ENCODE data around the gene RNF31. TPM values are rescaled to one million over a fixed set of nuclear protein-coding genes. Genes with fewer than 3 reads are reported as not detected.
A peak's percentile ranks its signal among the peaks of the same experiment; 100 is the strongest.

Gene RNF31
- total and polyA plus RNA-seq, 2 of the 13 experiments (the other 11 are each of a cell fraction or from before 2014, with no cell fraction given), result 48.2 to 86.8 TPM

- TF ChIP-seq CAMTA2 (CRISPR knock-in tag; IDR thresholded peaks at IDR 0.05; ENCODE audit: borderline replicate concordance) (peak; percentile 97), IRF1 (CRISPR knock-in tag; IDR thresholded peaks at IDR 0.05; ENCODE audit: low read depth) (0 out of 2 replicates have a peak, but pooled peaks have one; percentile 0), TRIM24 (CRISPR knock-in tag; IDR thresholded peaks at IDR 0.05) (peak; percentile 67; the same call in 1 of the 2 replicates), ZNF713 (CRISPR knock-in tag; IDR thresholded peaks at IDR 0.05) (peak; percentile 100), ZHX1 (CRISPR knock-in tag; IDR thresholded peaks at IDR 0.05; ENCODE audit: low read depth) (peak; percentile 89), ZBTB43 (CRISPR knock-in tag; conservative IDR thresholded peaks at IDR 0.05) (peak; percentile 81), ZNF589 (CRISPR knock-in tag; conservative IDR thresholded peaks at IDR 0.05) (no peak), LRRFIP1 (CRISPR knock-in tag; conservative IDR thresholded peaks at IDR 0.05) (0 out of 2 replicates have a peak, but pooled peaks have one; percentile 34), TIGD3 (CRISPR knock-in tag; IDR thresholded peaks at IDR 0.05; ENCODE audit: borderline replicate concordance) (peak; percentile 98), ZNF644 (CRISPR knock-in tag; IDR thresholded peaks at IDR 0.05; ENCODE audit: low read depth) (no peak; the same call in 1 of the 2 replicates), ZNF710 (CRISPR knock-in tag; IDR thresholded peaks at IDR 0.05; ENCODE audit: borderline replicate concordance) (peak; percentile 77), SKI (IDR thresholded peaks at IDR 0.05; ENCODE audit: partially characterized antibody) (peak; percentile 65), ZNF432 (CRISPR knock-in tag; IDR thresholded peaks at IDR 0.05; ENCODE audit: borderline replicate concordance) (no peak)
These were observed 48.1 kb downstream of the RNF31 start, which contains the start of gene TM9SF1 (continued) for GRCh38 chr14:24195186-24196070.

All from HepG2 (cell line).